Neural progenitor cell (in vitro differentiated cells): Measurements from ENCODE around the gene ZMIZ1.

Experiments
- CTCF ChIP-seq: fragments of 200-600 bp; sonication (generic); IDR thresholded peaks from 2 replicates; pipeline ENCODE4 v1.5.1; 2017; ENCODE audit warnings: antibody characterized with exemption, mild to moderate bottlenecking
- EZH2 ChIP-seq: fragments of 200-600 bp; sonication (generic); IDR thresholded peaks from 2 replicates; pipeline ENCODE4 v1.6.1; 2017; ENCODE audit warnings: antibody characterized with exemption, mild to moderate bottlenecking, moderate library complexity
- EZH2phosphoT487 ChIP-seq: fragments of 200-600 bp; sonication (generic); IDR thresholded peaks from 2 replicates; pipeline ENCODE4 v1.6.1; 2017; ENCODE audit warnings: antibody characterized with exemption

GRCh38 chr10:79059859-79060379 is 8.8 kb upstream of the ZMIZ1 start:
- TF ChIP-seq CTCF (no peak), EZH2 (no peak), EZH2phosphoT487 (no peak)
